HG03135 (cell line): ENCODE results near the gene FHIT.

Experiments
- ATAC-seq: cut with Tn5 transposase; IDR thresholded peaks from one replicate; pipeline ENCODE4 v1.9.1; 2021; ENCODE audit warnings: mild to moderate bottlenecking, moderate library complexity; ENCODE audit not compliant: unreplicated experiment

The FHIT gene

GRCh38 chr3:60316121-60316797 is 935.0 kb downstream of the FHIT start:
- no peak for ATAC-seq

GRCh38 chr3:60313951-60314461 is 937.2 kb downstream of the FHIT start:
- ATAC-seq, result no peak

- no peak for ATAC-seq
These were observed 937.9 kb downstream of the FHIT start for GRCh38 chr3:60313231-60313798.

GRCh38 chr3:60309539-60310268 is 941.5 kb downstream of the FHIT start:
- no peak for ATAC-seq

- no peak for ATAC-seq
These were observed 942.4 kb downstream of the FHIT start for GRCh38 chr3:60308808-60309207.

- no peak for ATAC-seq
These were observed 943.6 kb downstream of the FHIT start for GRCh38 chr3:60307562-60308199.

GRCh38 chr3:60304112-60304511 is 947.1 kb downstream of the FHIT start:
- ATAC-seq, result no peak

- no peak for ATAC-seq
These were observed 948.1 kb downstream of the FHIT start for GRCh38 chr3:60303160-60303559.

GRCh38 chr3:60301142-60301541 is 950.1 kb downstream of the FHIT start:
- ATAC-seq, result no peak

- no peak for ATAC-seq
These were observed 953.1 kb downstream of the FHIT start for GRCh38 chr3:60298141-60298540.

- ATAC-seq, result no peak
These were observed 957.1 kb downstream of the FHIT start for GRCh38 chr3:60294181-60294580.

- no peak for ATAC-seq
These were observed 960.1 kb downstream of the FHIT start for GRCh38 chr3:60291115-60291514.

GRCh38 chr3:60290122-60290492 is 961.1 kb downstream of the FHIT start:
- ATAC-seq, result no peak

- no peak for ATAC-seq
These were observed 961.7 kb downstream of the FHIT start for GRCh38 chr3:60289341-60290121.

- no peak for ATAC-seq
These were observed 968.4 kb downstream of the FHIT start for GRCh38 chr3:60282866-60283265.

GRCh38 chr3:60281970-60282369 is 969.3 kb downstream of the FHIT start:
- no peak for ATAC-seq

- ATAC-seq, result no peak
These were observed 973.9 kb downstream of the FHIT start for GRCh38 chr3:60277361-60277800.

- no peak for ATAC-seq
These were observed 974.6 kb downstream of the FHIT start for GRCh38 chr3:60276615-60277014.

GRCh38 chr3:60274646-60275045 is 976.6 kb downstream of the FHIT start:
- ATAC-seq, result no peak

- ATAC-seq, result no peak
These were observed 977.2 kb downstream of the FHIT start for GRCh38 chr3:60274098-60274497.

GRCh38 chr3:60269829-60270266 is 981.4 kb downstream of the FHIT start:
- ATAC-seq, result no peak
